K562 (cell line): ENCODE measurements around the gene RALY. TPM values are rescaled to one million over a fixed set of nuclear protein-coding genes. Genes with fewer than 3 reads are reported as not detected.

ENCODE experiments used
- BRF1 ChIP-seq: IDR thresholded peaks from 3 replicates; pipeline ENCODE4 v1.6.1; 2011; ENCODE audit warnings: borderline replicate concordance, mild to moderate bottlenecking; ENCODE audit not compliant: insufficient read length; ENCODE audit errors: extremely low read depth
- CHCHD3 ChIP-seq: fragments of 250-450 bp; sonication (Bioruptor Pico); IDR thresholded peaks from 2 replicates; pipeline ENCODE4 v2.1.2; 2022; ENCODE audit warnings: mild to moderate bottlenecking
- ELF4 ChIP-seq: fragments of 450-650 bp; formaldehyde crosslinking; IDR thresholded peaks from 2 replicates; pipeline ENCODE4 v1.4.0; 2022; ENCODE audit warnings: missing genetic modification characterization
- ETV5 ChIP-seq: sonication (generic); formaldehyde crosslinking; IDR thresholded peaks from 2 replicates; pipeline ENCODE4 v1.4.0; 2020; ENCODE audit warnings: low read depth, mild to moderate bottlenecking, missing genetic modification reagents
- FOXK1 ChIP-seq: sonication (generic); formaldehyde crosslinking; IDR thresholded peaks from 2 replicates; pipeline ENCODE4 v1.8.0; 2022; ENCODE audit warnings: missing genetic modification reagents, mild to moderate bottlenecking, borderline replicate concordance
- FOXP1 ChIP-seq: sonication (generic); formaldehyde crosslinking; IDR thresholded peaks from 2 replicates; pipeline ENCODE4 v1.8.0; 2022; ENCODE audit warnings: mild to moderate bottlenecking, missing genetic modification reagents
- GABPB2 ChIP-seq: fragments of 250-450 bp; sonication (Bioruptor Pico); conservative IDR thresholded peaks from 2 replicates; pipeline ENCODE4 v1.5.1; 2021; ENCODE audit warnings: mild to moderate bottlenecking
- HNRNPH1 ChIP-seq: fragments of 200-400 bp; formaldehyde crosslinking; optimal IDR thresholded peaks from 2 replicates; pipeline ENCODE3; 2017; ENCODE audit warnings: low read depth, mild to moderate bottlenecking, low read length, moderate library complexity
- LARP7 ChIP-seq: fragments of 450-650 bp; IDR thresholded peaks from 2 replicates; pipeline ENCODE4 v1.6.1; 2016
- MAFK ChIP-seq: IDR thresholded peaks from 2 replicates; pipeline ENCODE4 v1.6.1; 2011; ENCODE audit warnings: low read length, improper control_type of control experiment
- MTA3 ChIP-seq: fragments of 450-650 bp; formaldehyde crosslinking; IDR thresholded peaks from 2 replicates; pipeline ENCODE4 v1.6.1; 2017; ENCODE audit warnings: mild to moderate bottlenecking, borderline replicate concordance
- PML ChIP-seq: IDR thresholded peaks from 2 replicates; pipeline ENCODE4 v1.6.1; 2012; ENCODE audit warnings: low read length, inconsistent platforms
- POLR2H ChIP-seq: IDR thresholded peaks from 2 replicates; pipeline ENCODE4 v1.6.1; 2016; ENCODE audit warnings: missing genetic modification characterization, low read depth, mild to moderate bottlenecking, control low read depth, missing compliant biosample characterization, moderate library complexity
- PTRF ChIP-seq: fragments of 450-650 bp; IDR thresholded peaks from 2 replicates; pipeline ENCODE4 v1.6.1; 2016; ENCODE audit warnings: mild to moderate bottlenecking, missing genetic modification characterization, missing compliant biosample characterization
- RBBP5 ChIP-seq: fragments of 200-600 bp; sonication (generic); IDR thresholded peaks from 2 replicates; pipeline ENCODE4 v1.6.1; 2012; ENCODE audit warnings: borderline replicate concordance, mild to moderate bottlenecking, low read length, control low read depth, inconsistent platforms; ENCODE audit not compliant: insufficient read depth, poor library complexity, severe bottlenecking
- RCOR1 ChIP-seq, 2 experiments: IDR thresholded peaks; 2 replicates each; pipeline ENCODE4 v1.6.1; 2012; ENCODE audit warnings: low read depth in 2 of 2, low read length in 2 of 2, borderline replicate concordance in 1 of 2, improper control_type of control experiment in 1 of 2
- STAG1 ChIP-seq: sonication (generic); formaldehyde crosslinking; IDR thresholded peaks from 2 replicates; pipeline ENCODE4 v1.5.0; 2020; ENCODE audit warnings: missing genetic modification reagents, borderline replicate concordance
- polyA plus RNA-seq, 8 experiments: library from polyadenylated mRNA; depleted of rRNA in 4 of 8; stranded (reverse) in 5 of 8; unstranded in 3 of 8; fragments of >200 nt; fragmentation: Nextera tagmentation in 2 of 8; fragmentation: Illumina TruSeq in 1 of 8; extraction: Ambion mirVana in 2 of 8; extraction: Trizol in 1 of 8; gene quantifications; 2 replicates each; pipeline versions ENCODE4 v1.2.1 to v1.2.3, GENCODE V29; 2011 to 2014; ENCODE audit warnings: inconsistent platforms in 1 of 8, missing spikeins in 1 of 8
- total RNA-seq, 7 experiments: library from RNA; depleted of rRNA in 6 of 7; stranded (reverse); fragments of >200 nt in 6 of 7; fragmentation: Illumina TruSeq in 2 of 7; extraction: Trizol in 2 of 7; gene quantifications; 2 replicates each; pipeline versions ENCODE4 v1.2.1 to v1.2.3, GENCODE V29; 2011 to 2021; ENCODE audit warnings: low replicate concordance in 1 of 7
- TF ChIP-seq, protein P1 (sequence below): conservative IDR thresholded peaks from 2 replicates; pipeline ENCODE4 v1.6.1; 2011; ENCODE audit warnings: low read depth, mild to moderate bottlenecking, low read length; ENCODE audit not compliant: control insufficient read depth
- TF ChIP-seq, protein P2 (sequence below): fragments of 450-650 bp; IDR thresholded peaks from 2 replicates; pipeline ENCODE4 v1.6.1; 2018; ENCODE audit not compliant: partially characterized antibody
- TF ChIP-seq, protein P3 (sequence below): fragments of 450-650 bp; formaldehyde crosslinking; IDR thresholded peaks from 2 replicates; pipeline ENCODE4 v1.4.0; 2020; ENCODE audit warnings: mild to moderate bottlenecking, moderate library complexity
- TF ChIP-seq, protein P4 (sequence below), 2 experiments: fragments of 250-450 bp in 1 of 2; fragments of 450-650 bp in 1 of 2; sonication (Bioruptor Pico) in 1 of 2; IDR thresholded peaks; 2 replicates each; pipeline versions ENCODE4 v1.6.1 to v1.8.0; 2016 to 2021; ENCODE audit warnings: mild to moderate bottlenecking in 2 of 2, moderate library complexity in 2 of 2, missing compliant biosample characterization in 1 of 2, missing genetic modification characterization in 1 of 2

RALY gene
- total and polyA plus RNA-seq, 9 of the 15 experiments (the other 6 are each of a cell fraction or from before 2014, with no cell fraction given), result 0.80 to 207 (median 128) TPM

DNA sequence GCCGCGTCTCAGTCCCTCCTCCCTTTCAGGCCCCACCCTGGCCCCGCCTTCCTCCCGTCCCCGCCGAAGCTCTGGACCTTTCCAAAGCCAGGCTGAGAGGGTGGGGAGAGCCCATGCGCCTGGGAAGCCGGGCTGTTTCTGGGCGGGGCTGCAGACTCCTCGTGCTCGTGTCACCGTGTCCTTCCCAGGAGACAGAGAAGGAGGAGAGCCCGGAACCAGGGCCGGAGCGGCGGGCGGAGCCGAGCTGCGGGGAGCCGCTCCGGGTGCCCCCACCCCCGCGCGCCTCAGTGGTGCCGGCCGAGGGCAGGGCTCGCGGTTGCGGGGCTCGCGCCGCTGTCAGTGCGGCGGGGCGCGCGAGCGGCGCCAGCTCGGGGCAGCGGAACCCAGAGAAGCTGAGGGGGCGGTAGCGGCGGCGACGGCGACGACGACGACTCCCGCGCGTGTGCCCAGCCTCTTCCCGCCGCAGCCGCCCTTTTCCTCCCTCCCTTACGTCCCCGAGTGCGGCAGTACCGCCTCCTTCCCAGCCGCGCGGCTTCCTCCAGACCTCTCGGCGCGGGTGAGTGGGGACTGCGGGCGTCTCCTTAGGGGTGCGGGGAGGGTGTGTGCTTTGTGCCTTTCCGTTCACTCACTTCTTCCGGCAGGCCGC lies at the start of gene RALY (continued):
- TF ChIP-seq, protein P1, sequence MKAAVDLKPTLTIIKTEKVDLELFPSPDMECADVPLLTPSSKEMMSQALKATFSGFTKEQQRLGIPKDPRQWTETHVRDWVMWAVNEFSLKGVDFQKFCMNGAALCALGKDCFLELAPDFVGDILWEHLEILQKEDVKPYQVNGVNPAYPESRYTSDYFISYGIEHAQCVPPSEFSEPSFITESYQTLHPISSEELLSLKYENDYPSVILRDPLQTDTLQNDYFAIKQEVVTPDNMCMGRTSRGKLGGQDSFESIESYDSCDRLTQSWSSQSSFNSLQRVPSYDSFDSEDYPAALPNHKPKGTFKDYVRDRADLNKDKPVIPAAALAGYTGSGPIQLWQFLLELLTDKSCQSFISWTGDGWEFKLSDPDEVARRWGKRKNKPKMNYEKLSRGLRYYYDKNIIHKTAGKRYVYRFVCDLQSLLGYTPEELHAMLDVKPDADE, result peak; percentile 59; the same call in 1 of the 2 replicates
- 0 out of 2 replicates have a peak, but pooled peaks have one; percentile 68 for TF ChIP-seq MTA3
- TF ChIP-seq ETV5, result no peak
- TF ChIP-seq RBBP5, result peak; percentile 32
- TF ChIP-seq FOXK1 (CRISPR knock-in tag), result no peak
- TF ChIP-seq CHCHD3 (CRISPR knock-in tag), result no peak
- no peak for TF ChIP-seq GABPB2 (CRISPR knock-in tag)
- TF ChIP-seq RCOR1 (IDR thresholded peaks at IDR 0.05; ENCODE audit: borderline replicate concordance in 1 of 2, low read depth in 2 of 2, low read length in 2 of 2), result no peak
- TF ChIP-seq, protein P2, sequence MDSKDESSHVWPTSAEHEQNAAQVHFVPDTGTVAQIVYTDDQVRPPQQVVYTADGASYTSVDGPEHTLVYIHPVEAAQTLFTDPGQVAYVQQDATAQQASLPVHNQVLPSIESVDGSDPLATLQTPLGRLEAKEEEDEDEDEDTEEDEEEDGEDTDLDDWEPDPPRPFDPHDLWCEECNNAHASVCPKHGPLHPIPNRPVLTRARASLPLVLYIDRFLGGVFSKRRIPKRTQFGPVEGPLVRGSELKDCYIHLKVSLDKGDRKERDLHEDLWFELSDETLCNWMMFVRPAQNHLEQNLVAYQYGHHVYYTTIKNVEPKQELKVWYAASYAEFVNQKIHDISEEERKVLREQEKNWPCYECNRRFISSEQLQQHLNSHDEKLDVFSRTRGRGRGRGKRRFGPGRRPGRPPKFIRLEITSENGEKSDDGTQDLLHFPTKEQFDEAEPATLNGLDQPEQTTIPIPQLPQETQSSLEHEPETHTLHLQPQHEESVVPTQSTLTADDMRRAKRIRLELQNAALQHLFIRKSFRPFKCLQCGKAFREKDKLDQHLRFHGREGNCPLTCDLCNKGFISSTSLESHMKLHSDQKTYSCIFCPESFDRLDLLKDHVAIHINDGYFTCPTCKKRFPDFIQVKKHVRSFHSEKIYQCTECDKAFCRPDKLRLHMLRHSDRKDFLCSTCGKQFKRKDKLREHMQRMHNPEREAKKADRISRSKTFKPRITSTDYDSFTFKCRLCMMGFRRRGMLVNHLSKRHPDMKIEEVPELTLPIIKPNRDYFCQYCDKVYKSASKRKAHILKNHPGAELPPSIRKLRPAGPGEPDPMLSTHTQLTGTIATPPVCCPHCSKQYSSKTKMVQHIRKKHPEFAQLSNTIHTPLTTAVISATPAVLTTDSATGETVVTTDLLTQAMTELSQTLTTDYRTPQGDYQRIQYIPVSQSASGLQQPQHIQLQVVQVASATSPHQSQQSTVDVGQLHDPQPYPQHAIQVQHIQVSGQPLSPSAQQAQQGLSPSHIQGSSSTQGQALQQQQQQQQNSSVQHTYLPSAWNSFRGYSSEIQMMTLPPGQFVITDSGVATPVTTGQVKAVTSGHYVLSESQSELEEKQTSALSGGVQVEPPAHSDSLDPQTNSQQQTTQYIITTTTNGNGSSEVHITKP, result peak; percentile 99
- TF ChIP-seq MAFK, result no peak
- TF ChIP-seq STAG1, result no peak
- TF ChIP-seq FOXP1 (CRISPR knock-in tag), result peak; percentile 55; the same call in 1 of the 2 replicates
- TF ChIP-seq, protein P3, sequence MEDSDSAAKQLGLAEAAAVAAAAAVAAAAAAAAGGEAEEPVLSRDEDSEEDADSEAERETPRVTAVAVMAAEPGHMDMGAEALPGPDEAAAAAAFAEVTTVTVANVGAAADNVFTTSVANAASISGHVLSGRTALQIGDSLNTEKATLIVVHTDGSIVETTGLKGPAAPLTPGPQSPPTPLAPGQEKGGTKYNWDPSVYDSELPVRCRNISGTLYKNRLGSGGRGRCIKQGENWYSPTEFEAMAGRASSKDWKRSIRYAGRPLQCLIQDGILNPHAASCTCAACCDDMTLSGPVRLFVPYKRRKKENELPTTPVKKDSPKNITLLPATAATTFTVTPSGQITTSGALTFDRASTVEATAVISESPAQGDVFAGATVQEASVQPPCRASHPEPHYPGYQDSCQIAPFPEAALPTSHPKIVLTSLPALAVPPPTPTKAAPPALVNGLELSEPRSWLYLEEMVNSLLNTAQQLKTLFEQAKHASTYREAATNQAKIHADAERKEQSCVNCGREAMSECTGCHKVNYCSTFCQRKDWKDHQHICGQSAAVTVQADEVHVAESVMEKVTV, result no peak
- TF ChIP-seq LARP7, result no peak
- no peak for TF ChIP-seq BRF1
- TF ChIP-seq, protein P4, sequence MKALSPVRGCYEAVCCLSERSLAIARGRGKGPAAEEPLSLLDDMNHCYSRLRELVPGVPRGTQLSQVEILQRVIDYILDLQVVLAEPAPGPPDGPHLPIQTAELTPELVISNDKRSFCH (CRISPR knock-in tag; IDR thresholded peaks at IDR 0.05), result no peak
- TF ChIP-seq, protein P4 (tag; IDR thresholded peaks at IDR 0.05), result 0 out of 2 replicates have a peak, but pooled peaks have one; percentile 23
- no peak for TF ChIP-seq PTRF
- no peak for TF ChIP-seq ELF4 (CRISPR knock-in tag)
- peak; percentile 59 for TF ChIP-seq POLR2H (tag)
- no peak for TF ChIP-seq HNRNPH1
- TF ChIP-seq PML, result no peak
